ENCODE data around the gene KRT79. TPM values are rescaled to one million over a fixed set of nuclear protein-coding genes. Genes with fewer than 3 reads are reported as not detected.

The KRT79 gene
- polyA plus RNA-seq, 3 donors from 2014 or later, result not detected

DNA sequence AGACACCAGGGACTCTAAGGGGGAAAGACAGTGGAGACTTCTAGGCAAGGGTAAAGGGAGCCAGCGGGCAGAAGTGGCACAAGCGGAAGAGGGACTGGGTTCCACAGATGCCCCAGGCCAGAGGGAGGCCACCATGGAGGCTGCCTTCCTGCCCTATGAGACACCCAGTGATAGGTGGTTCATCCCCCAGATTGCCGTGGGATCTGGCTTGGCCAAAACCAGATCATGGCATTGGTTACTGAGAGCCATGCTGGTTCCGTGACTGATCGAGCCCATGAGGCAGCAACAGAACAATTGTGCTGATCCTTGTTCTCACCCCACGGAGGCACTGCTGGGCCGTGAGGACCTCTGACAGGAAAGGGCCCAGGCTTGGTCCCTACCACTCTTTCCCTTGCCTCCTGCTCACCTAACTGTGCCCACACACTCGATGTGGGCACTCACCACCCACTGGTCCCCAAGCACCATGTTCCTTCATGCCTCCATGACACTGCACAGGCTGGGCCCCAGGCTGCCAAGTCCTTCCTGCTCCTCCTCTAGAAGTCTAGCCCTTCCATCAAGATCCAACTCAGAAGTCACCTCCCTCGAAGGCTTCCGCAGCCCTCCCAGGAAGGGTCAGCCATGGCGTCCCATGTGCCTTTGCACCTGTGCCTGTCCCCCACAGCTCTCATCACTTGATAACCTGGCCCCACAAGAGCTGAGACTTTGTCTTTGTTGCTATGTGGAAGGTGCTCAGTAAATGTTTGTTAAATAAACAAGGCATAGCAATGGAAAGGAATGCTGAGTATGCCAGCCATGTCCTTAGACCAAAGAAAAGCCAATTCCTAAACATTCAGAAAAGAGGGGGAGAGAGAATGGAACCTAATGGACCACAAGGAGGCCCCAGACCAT lies 7.3 kb downstream of the KRT79 start:
- H3K27me3 Mint-ChIP-seq (ENCODE audit: low read depth in 3 of 3), result peaks cover 5% of the 10 kb centered on the region in 3 donors

DNA sequence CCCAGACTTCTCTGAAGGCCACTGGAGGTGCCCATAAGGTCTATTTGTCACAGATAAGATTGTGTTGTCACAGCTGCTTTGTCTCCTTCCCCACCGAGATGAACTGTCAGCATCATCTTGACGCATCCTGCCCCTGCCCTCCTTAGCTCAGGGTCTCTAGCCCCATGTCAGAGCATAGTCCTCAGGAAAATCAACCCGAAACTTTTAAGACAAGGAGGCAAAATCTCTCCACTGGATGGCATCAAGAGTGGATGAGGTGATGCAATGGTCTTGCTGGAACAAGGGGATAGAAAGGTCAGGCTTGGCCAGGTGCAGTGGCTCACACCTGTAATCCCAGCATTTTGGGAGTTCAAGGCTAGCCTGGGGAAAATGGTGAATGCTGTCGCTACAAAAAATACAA lies 8.2 kb downstream of the KRT79 start:
- DNase-seq, result no peak
- Mint-ChIP-seq H3K4me3 (no peak overlapping the region), H3K36me3 (no peaks in the 10 kb centered on the region), H3K27ac (no peak overlapping the region), H3K4me1 (no peaks in the 10 kb centered on the region), H3K9me3 (peaks cover 0 to 2% (median 0%) of the 10 kb centered on the region in 6 donors), H3K27me3 (ENCODE audit: low read depth in 3 of 3) (peaks cover 5% of the 10 kb centered on the region in 3 donors)

More for the DNA sequence above, 7.3 kb downstream of the KRT79 start:
- Mint-ChIP-seq H3K4me3 (no peak overlapping the region), H3K36me3 (no peaks in the 10 kb centered on the region), H3K4me1 (no peaks in the 10 kb centered on the region), H3K27ac (no peak overlapping the region), H3K9me3 (peaks cover 0 to 2% (median 0%) of the 10 kb centered on the region in 6 donors)
- no peak for DNase-seq

DNA sequence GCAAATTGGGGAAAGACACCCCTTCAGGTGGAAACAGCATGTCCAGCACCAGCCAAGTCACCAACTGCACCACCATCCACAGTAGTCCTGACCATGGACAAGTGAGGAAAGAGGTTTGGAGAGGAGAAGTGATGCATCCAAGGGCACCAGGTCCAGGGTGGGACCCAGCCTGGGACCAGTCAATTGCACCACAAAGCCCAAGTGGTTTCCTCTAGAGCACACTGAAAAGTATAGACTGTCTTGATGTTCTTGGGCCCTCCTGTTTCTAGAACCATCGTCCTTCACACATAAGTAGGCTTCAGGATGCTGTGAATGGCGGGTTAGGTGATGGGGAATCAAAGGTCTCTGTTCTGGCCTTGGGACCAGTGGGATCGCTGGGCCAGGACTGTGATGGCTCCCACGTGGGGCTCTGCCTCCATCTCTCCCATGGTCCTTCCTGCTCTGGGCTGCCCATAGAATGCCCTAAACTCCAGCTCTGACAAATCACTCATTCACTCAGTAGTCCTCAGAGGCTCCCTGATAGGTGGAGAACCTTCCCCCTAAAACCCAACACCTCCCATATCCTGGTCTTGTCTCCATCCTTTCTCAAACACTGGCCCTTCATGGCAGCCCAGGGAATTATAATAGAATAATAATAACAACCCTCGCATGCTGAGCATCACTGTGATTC lies 9.2 kb downstream of the KRT79 start:
- no peak for DNase-seq
- Mint-ChIP-seq H3K9me3 (no peaks in the 10 kb centered on the region), H3K4me3 (no peak overlapping the region), H3K4me1 (no peaks in the 10 kb centered on the region), H3K27ac (no peak overlapping the region), H3K36me3 (no peaks in the 10 kb centered on the region), H3K27me3 (ENCODE audit: low read depth in 3 of 3) (peaks cover 5% of the 10 kb centered on the region in 3 donors)

DNA sequence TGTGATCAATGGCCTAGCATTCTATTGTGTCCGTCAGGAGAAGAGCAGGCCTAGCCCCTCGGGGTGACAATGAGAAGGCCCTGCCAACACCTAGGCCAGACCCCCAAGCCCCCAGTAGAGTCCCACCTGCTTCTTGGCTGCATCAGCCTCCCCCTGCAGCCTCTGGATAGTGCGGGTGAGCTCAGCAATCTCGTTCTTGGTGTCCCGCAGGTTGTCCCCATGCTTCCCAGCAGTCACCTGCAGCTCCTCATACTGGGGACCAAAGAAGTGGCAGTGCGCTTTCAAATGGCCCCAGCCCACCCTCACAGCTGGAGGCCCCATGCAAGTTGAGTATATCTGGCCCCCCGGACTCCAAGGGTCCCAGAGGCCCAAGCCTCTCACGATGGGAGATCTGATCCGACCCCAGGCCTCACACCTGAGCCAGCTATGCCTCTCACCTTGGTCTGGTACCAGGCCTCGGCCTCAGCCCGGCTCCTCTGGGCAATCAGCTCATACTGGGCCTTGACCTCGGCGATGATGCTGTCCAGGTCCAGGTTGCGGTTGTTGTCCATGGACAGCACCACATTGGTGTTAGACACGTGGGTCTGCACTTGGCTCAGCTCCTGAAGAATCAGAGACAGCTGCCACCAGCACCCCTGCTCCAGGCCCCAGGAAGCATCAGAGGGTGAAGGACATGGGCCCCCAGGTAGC lies 10.2 kb downstream of the KRT79 start:
- no peaks in the 10 kb centered on the region for H3K4me1 Mint-ChIP-seq
- peaks cover 5% of the 10 kb centered on the region in 3 donors for H3K27me3 Mint-ChIP-seq (ENCODE audit: low read depth in 3 of 3)
- no peak for DNase-seq
- H3K4me3 Mint-ChIP-seq, result no peak overlapping the region
- H3K36me3 Mint-ChIP-seq, result no peaks in the 10 kb centered on the region
- no peaks in the 10 kb centered on the region for H3K9me3 Mint-ChIP-seq
- H3K27ac Mint-ChIP-seq, result peak overlapping the region in 1 of 6 donors; percentile 45

DNA sequence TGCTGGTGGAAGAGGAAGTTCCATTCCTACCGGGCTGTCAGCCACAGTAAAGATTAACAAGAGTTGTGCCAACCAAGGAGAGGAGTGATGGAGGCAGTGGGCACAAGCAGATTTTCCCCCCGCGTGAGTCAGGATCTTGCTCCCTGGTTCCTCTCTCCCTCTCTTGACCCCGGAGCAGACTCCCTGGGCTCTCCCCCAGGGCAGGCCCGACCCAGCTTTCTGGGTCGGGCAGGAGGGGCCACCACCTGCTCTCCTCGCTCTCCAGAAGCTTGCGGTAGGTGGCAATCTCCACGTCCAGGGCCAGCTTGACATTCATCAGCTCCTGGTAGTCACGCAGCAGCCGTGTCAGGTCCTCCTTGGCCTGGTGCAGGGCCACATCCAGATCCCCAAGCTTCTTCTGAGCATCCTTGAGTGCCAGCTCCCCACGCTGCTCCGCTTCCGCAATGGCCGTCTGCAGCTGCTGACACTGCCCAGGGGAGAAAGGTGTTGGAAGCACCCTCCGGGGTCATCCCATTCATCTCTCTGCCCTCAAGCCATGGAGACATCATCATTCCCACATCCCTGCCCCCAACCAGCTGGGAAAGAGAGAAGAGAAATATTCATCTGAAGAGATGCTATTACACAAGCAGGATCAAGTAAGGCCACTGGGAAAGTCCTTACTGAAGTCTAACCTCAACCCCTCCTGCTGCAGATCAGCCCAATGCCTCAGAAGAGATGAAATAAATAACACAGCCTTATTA lies 11.2 kb downstream of the KRT79 start:
- H3K4me1 Mint-ChIP-seq, result no peaks in the 10 kb centered on the region
- peak overlapping the region in 1 of 6 donors; percentile 45 for H3K27ac Mint-ChIP-seq
- DNase-seq, result no peak

DNA sequence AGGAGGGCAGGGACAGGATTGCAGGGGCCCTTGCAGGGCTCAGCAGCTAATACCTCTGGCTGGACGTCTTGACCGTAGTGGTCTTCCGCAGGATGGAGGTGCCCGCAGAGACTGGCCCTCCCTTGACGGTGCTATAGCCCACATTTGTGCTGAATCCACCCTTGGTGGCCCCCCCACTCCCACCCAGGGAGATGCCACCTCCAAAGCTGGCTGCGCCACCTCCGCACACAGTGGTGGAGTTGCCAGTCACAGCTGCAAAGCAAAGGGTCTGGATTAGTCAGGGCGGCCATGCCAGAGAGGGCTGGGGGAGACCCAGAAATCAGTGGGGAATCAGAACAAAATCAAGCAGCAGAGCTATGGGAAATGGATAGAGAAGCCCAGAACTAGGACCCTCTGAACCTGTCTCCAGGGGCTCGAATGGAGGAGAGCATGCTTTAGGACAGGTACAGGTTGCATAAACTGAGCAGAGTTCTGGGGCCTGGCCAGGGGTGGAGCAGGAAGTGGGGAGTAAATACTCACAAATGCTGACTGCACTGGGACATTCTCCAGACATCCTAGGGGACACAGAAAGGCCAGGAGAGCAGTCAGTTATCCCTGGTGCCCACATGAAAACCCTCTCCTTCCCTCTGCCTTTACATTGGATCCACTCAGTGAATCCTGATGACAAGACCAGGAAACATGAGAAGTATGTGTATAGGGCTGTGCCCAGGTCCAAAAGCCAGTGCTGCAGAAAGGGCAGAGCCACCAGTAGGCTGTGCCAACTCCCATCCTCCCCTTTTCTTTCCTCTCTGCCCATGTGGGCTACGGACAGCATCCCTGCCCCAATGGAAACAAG lies 12.1 kb downstream of the KRT79 start:
- H3K27me3 Mint-ChIP-seq (ENCODE audit: low read depth in 3 of 3), result peaks cover 5 to 12% (median 5%) of the 10 kb centered on the region in 3 donors

More for the DNA sequence above, 11.2 kb downstream of the KRT79 start:
- Mint-ChIP-seq H3K4me3 (no peak overlapping the region), H3K36me3 (no peaks in the 10 kb centered on the region), H3K27me3 (ENCODE audit: low read depth in 3 of 3) (peaks cover 5 to 6% (median 5%) of the 10 kb centered on the region in 3 donors), H3K9me3 (no peaks in the 10 kb centered on the region)

DNA sequence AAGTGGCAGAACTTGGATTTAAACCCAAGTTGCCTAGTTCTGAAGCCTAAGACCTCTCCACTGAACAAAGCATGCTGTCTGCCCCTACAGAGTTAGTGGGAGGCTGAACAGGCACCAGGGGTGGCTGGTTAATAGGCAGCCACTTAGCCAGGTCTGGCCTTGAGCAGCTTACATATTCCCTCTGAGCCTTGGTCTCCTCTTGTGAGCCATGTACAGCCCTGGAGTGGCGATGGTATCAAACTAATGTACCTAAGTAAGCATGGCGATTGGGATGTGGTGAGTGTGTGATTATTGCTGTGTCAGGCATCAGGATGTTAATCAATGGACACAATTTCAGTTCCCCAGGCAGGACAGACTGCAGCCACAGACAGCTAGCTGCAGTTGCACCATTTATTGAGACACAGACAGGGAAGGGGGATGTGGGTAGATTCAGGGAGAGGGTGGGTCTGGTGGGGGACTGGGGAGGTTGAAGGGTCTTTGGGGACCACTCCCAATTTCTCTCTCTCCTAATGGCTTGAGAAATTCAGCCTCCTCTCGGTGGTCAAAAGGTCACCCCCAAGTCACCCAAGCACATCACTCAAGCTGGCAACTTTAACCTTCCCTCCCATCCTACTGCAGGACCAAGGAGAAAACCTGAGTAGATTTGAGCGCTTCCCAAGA lies 12.9 kb downstream of the KRT79 start:
- H3K4me1 Mint-ChIP-seq, result no peaks in the 10 kb centered on the region

More for the DNA sequence above, 12.1 kb downstream of the KRT79 start:
- Mint-ChIP-seq H3K36me3 (no peaks in the 10 kb centered on the region), H3K4me1 (no peaks in the 10 kb centered on the region), H3K27ac (peak overlapping the region in 1 of 6 donors; percentile 24), H3K9me3 (no peaks in the 10 kb centered on the region), H3K4me3 (no peak overlapping the region)
- DNase-seq, result no peak

DNA sequence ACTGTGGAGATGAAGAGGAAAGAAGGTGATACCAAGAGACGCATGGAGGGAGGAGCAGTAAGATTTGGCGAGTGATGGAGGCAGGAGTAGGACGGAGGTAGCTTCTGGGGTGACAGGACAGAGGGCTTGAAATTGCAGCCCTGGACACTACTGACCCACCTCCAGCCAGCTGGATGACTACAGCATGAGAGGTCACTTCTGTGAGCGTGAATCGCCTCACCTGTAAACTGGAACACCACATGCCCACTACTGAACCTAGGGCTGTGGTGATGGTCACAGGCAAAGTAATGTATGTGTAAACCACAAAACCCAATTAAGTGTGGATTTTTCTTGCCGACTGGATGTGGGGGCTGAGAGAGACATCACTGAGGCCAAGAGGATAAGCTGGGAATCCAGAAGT lies 13.6 kb downstream of the KRT79 start:
- no peak for DNase-seq
- peaks cover 2 to 12% (median 3%) of the 10 kb centered on the region in 3 donors for H3K27me3 Mint-ChIP-seq (ENCODE audit: low read depth in 3 of 3)
- no peaks in the 10 kb centered on the region for H3K36me3 Mint-ChIP-seq
- no peak overlapping the region for H3K4me3 Mint-ChIP-seq
- peak overlapping the region in 2 of 6 donors; percentile 32 to 53 for H3K27ac Mint-ChIP-seq
- H3K9me3 Mint-ChIP-seq, result no peaks in the 10 kb centered on the region
- no peaks in the 10 kb centered on the region for H3K4me1 Mint-ChIP-seq

More for the DNA sequence above, 12.9 kb downstream of the KRT79 start:
- H3K27ac Mint-ChIP-seq, result no peak overlapping the region
- H3K4me3 Mint-ChIP-seq, result no peak overlapping the region
- no peak for DNase-seq
- peaks cover 5 to 12% (median 5%) of the 10 kb centered on the region in 3 donors for H3K27me3 Mint-ChIP-seq (ENCODE audit: low read depth in 3 of 3)
- H3K9me3 Mint-ChIP-seq, result no peaks in the 10 kb centered on the region
- no peaks in the 10 kb centered on the region for H3K36me3 Mint-ChIP-seq

DNA sequence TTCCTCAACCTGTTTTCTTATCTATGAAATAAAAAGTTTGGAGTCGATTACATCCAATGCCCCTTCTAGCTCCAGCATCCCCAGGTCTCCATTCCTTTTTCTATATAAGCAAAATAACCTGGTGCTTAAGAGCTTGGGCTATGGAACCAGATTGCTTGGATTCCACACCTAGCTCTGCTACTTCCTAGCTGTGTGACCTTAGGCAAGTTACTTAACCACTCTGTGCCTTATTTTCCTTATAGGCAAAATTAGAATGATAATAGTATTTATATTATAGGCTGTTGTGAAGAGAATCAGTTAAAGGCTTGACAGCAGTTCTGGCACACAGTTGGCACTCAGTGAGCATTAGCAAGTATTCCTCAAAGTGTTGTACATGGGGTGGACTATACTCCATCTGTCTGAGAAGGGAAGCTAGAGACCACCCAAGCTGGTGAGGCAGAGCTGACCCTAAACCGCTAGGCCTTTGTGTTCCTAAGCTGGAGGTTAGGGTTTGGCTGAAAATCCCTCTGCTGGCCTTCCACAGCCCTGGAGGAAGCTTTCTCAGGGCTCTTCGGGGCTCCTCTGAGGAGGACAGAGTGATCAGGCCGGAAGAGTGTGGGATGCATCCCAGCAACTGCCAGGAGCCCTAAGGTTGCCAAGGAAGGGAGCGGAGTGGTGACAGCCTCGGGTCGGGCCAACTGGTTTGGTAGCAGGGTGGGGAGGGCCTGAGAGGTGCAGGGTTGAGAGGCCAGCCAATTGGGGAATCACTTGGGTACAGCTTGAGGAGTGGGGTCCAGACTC lies 14.2 kb downstream of the KRT79 start:
- Mint-ChIP-seq H3K4me3 (peak overlapping the region in 1 of 5 donors; percentile 5), H3K27ac (peak overlapping the region in 1 of 6 donors; percentile 32), H3K9me3 (no peaks in the 10 kb centered on the region), H3K36me3 (no peaks in the 10 kb centered on the region), H3K27me3 (ENCODE audit: low read depth in 3 of 3) (peaks cover 0 to 11% (median 0%) of the 10 kb centered on the region in 3 donors), H3K4me1 (no peaks in the 10 kb centered on the region)
- DNase-seq, result no peak

DNA sequence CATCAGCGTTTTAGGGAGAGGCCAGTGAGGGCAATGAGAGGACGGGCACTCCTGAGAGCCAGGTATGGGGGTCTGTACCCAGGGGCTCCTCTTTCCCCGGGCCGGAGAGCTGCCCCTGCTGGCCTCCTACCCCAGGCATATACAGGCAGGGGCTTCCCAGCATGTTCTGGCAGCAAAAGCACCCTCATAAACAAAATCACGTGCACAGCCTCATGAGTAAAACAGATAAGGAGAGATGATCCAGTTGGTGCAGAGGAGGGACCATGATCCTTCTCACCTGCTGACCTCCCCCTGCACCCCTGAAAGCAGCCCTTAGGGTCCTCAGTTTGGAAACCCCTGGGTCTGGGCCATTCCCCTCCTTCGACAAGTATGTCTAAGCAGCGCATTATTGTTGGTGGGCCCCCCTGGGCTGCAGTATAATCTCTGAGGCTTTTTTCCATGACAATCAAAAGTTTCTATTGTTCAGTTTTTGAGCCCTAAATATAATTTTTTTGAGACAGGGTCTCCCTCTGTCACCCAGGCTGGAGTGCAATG lies 15.2 kb downstream of the KRT79 start:
- DNase-seq, result no peak
- Mint-ChIP-seq H3K4me3 (no peak overlapping the region), H3K9me3 (no peaks in the 10 kb centered on the region), H3K36me3 (no peaks in the 10 kb centered on the region), H3K4me1 (no peaks in the 10 kb centered on the region), H3K27ac (no peak overlapping the region), H3K27me3 (ENCODE audit: low read depth in 3 of 3) (peaks cover 0 to 12% (median 0%) of the 10 kb centered on the region in 3 donors)

DNA sequence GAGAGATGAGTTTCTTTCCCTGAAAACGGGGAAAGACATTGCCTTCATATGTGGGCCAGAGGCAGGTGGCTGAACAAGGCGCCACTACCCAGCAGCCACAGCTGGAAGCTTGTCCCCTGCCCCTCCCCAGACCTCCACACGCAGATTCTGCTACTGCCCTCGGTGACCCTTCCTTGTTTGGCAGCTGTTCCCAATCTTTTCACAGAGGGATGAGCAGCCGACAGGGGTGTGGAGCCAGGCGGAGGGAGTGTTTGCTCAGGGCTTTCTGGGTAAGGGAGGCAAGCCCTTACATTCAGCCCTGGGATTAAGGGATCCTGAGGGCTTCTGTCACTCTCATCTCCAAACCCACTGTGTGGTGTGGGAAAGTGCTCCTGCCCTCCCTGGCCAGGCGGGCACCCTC lies 15.7 kb downstream of the KRT79 start:
- Mint-ChIP-seq H3K9me3 (no peaks in the 10 kb centered on the region), H3K4me3 (no peak overlapping the region), H3K27me3 (ENCODE audit: low read depth in 3 of 3) (peaks cover 0 to 12% (median 0%) of the 10 kb centered on the region in 3 donors), H3K4me1 (no peaks in the 10 kb centered on the region), H3K27ac (no peak overlapping the region), H3K36me3 (no peaks in the 10 kb centered on the region)
- no peak for DNase-seq

Data from immature natural killer cell (primary cell).